ENCODE data around the gene UMPS.
"Not testable (repeated sequence)": the region's sequence is repeated elsewhere in the genome, so short reads cannot be mapped to it uniquely, and the experiment has no call there.

Gene UMPS

DNA sequence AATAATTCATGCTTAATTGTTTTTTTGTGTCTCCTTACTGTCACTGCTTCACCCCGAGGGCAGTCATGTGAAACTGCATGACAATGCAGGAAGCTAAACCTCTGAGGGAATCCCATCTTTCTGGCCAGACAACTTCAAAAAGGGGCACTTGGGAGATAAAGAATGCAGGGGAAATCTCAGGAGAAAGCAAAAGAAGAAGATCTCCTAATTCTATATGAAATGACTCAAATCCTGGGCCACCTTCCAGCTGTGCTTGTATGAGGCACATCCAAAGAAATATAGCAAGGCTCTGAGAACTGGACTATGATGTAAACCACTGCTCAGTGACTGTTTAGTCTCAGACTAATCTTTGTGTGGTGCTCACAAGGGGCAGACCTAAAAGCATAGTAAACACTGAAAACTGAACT is 22.6 kb upstream of the UMPS start:
- DNase-seq (ENCODE audit: low spot score), result no peak

GRCh38 chr3:124714223-124714853 is 15.9 kb upstream of the UMPS start:
- DNase-seq (ENCODE audit: low spot score), result no peak

DNA sequence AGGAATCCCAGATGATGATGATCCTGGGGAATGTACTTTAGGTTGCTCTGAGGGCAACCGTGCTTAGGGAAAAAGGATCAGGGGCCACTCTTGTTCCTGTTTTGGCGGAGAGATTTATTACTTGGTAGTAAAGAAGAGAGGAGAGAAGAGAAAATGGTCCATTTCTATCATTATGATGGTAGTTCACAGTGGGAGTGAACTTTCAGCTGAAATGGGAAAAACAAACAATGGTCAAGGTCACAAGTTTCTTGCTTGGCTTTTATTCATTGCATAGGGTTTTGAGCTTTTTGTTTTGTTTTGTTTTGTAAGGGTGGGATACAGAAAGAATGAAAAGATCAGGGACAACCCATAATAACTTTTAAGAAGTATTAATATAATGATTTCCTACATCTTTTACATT is 7.7 kb upstream of the UMPS start:
- no peak for DNase-seq (ENCODE audit: low spot score)

GRCh38 chr3:124730941-124731297 is 667 bp downstream of the UMPS start:
- no peak for DNase-seq (ENCODE audit: low spot score)

- DNase-seq (ENCODE audit: low spot score), result no peak
These were observed 1.5 kb downstream of the UMPS start for GRCh38 chr3:124731760-124732159.

GRCh38 chr3:124741027-124741426 is 10.8 kb downstream of the UMPS start:
- no peak for DNase-seq (ENCODE audit: low spot score)

DNA sequence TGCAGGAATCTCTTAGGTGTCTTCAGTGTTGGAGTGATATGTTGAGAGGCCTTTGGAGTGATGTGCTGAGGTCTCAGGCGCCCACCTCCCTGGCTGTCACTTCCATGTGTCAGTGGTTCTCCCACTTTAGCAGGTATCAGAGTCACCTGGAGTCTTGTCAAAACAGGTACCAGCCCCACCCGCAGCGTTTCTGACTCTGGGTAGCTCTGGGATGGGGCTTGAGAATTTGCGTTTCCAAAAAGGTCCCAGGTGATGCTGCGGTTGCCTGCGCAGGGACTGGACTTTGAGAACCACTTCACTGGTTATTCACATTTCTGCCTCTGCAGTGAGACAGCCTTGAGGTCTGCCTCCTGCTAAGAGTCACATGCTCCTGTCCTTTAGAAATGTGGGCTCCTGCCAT is 15.5 kb downstream of the UMPS start:
- DNase-seq (ENCODE audit: low spot score), result no peak

DNA sequence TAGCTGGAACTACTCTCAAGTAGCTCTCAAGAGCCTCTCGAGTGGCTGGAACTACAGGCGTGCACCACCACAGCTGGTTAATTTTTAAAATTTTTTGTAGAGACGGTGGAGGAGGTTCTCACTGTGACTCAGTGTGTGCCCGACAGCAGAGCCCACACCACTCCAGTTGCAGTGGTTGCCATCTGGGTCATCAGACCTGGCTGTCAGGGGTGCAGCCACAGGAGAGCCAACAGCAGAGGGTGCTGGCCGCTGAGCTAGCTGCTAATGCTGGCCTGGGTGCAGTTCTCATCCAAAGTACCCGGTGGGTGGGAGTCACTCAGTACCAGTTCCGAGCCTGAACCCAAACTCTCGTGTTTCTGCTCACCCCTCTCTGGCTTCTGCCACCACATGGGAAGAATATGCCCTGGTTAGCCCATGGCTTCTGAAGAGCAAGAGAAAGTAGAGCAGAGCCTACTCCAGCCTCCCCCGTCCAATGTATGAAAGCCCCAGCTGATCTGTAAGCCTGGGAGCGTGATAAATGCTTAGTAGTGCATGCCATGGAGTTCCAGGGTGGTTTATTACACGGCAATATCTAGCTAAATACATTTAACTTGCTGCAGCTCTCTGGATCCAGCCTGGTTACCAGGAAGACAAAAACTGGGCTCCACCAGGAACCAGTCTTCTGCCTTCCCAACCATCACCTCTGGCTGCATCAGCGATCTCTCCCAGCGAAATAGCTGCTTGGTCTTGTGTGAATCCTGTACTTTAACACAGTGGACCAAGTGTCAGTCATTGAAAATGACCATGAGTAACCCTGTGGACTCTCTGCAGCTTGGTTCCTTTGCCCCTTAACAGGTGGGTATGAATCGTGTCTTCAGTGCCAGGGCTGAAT is 17.1 kb downstream of the UMPS start:
- DNase-seq (ENCODE audit: low spot score), result no peak

GRCh38 chr3:124748560-124749198 is 18.4 kb downstream of the UMPS start:
- no peak for DNase-seq (ENCODE audit: low spot score)

- DNase-seq (ENCODE audit: low spot score), result not testable (repeated sequence)
These were observed 19.6 kb downstream of the UMPS start for GRCh38 chr3:124749877-124750276.

DNA sequence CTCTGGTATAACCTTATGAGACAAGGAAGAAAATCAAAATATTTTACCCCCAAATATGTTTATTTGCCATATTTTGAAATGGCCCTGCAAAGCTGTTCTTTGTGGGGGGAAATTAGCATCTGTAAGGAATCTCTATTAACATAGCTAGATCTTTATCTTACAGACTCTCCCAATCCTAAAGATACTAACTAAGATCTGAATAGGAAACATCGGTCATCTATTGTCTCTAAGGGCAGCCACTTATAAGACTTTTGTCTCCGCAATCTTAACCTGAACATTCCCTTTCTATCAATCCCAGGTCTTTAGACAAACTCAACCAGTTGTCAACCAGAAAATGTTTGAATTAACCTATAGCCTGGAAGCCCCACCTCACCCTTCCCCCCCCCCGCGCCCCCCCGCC is 21.2 kb downstream of the UMPS start:
- no peak for DNase-seq (ENCODE audit: low spot score)

DNA sequence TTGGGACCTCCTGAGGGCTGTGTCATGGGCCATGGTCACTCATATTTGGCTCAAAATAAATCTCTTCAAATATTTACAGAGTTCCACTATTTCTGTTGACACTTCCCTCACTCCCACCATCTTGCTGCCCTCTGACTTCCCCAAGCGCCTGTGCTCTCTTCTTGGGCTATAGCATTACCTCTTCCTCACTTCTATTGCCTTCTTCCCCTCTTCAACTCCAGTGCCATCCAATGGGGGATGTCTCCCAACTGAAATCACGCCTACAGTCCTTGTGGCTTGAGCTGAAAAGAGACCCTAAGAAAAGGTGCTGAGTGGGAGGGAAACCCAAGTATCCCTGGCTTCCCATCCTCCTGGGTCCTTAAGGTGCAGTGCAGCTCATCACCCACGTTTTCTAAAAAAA is 21.8 kb downstream of the UMPS start:
- DNase-seq (ENCODE audit: low spot score), result no peak

DNA sequence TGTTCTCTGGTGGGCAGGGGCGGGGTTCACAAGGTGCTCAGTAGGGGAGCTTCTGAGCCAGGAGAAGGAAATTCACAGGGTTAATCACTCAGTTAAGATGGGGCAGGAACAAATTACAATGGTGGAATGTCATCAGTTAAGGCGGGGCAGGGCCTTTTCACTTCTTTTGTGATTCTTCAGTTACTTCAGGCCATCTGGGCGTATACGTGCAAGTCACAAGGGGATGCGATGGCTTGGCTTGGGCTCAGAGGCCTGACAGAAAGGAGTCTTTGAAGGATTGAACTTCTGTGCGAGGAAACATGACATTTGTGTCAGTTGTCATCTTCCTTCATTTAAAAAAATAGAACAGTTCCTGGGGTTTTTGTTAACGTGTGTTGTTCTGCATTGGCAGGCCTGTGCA is 27.7 kb downstream of the UMPS start:
- not testable (repeated sequence) for DNase-seq (ENCODE audit: low spot score)

- no peak for DNase-seq (ENCODE audit: low spot score)
These were observed 28.8 kb downstream of the UMPS start for GRCh38 chr3:124758851-124759635.

- no peak for DNase-seq (ENCODE audit: low spot score)
These were observed 29.6 kb downstream of the UMPS start for GRCh38 chr3:124759666-124760401.

- peak; percentile 54 for DNase-seq (ENCODE audit: low spot score)
These were observed 30.3 kb downstream of the UMPS start for GRCh38 chr3:124760601-124761000.

DNA sequence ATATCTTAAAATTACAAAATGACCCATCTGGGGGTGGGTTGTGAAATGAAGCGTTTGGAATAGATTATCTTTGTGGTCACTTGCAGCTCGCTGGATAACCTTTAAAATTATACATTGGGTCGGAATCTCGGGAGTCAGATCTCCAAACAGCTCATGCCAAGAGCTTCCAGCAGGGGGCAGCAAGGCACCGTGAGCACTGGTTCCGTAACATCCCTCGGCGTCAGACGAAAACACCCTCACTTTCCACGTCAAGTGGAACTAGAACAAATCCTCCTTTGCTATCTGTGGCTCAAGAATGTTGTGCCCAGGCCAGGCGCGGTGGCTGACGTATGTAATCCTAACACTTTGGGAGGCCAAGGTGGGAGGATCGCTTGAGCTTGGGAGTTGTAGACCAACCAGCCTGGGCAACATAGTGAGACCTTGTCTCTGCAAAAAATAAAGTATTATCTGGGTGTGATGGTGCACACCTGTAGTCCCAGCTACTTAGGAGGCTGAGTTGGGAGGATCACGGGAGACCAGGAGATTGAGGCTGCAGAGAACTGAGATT is 31.1 kb downstream of the UMPS start:
- peak; percentile 79 for DNase-seq (ENCODE audit: low spot score)

GRCh38 chr3:124761935-124762660 is 31.8 kb downstream of the UMPS start:
- no peak for DNase-seq (ENCODE audit: low spot score)

DNA sequence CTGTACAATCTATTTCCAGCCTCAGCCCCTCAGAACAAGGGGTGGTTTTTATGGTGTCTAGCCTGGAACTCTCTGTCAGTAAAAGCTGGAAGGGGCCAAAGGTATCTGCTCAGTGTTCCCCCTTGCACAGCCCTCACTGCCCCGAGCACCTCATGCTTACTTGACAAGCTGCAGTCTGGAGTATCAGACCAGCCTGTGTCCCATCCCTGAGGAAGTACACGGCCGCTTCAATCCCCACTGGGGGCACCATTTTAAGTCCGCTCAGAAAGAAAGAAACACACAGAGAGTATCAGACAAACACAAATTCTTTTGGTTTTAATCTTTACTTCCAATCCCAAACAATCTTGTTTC is 32.4 kb downstream of the UMPS start:
- DNase-seq (ENCODE audit: low spot score), result no peak

DNA sequence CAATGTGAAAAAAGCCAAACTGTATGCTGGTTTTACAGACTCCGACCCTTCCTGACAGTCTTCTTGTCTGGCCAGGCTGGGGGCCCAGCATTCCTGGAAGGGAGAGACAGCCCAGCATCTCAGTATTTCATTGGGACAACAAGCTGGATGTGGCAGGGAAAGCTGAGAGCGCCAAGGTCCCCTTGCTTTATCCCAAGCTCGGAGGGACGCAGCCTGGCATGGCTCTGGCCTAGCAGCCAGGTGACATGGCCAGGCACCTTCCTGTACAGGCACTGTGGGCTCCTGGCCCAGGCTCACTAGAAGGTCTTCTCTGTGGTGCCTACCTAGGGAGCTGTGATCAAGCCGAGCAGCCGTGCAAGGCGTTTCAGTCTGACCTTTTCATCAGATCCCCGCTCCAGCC is 33.0 kb downstream of the UMPS start:
- no peak for DNase-seq (ENCODE audit: low spot score)

All from HuH-7 (cell line).